GM23338 (cell line): ENCODE results near the gene DDB1. TPM values are rescaled to one million over a fixed set of nuclear protein-coding genes. Genes with fewer than 3 reads are reported as not detected.

Experiments used
- ATAC-seq: fragments of 200-7000 bp; cut with Tn5 transposase; 3 replicates; pipeline ENCODE4 v1.9.1; 2020
- DNase-seq: peaks from one replicate; pipeline ENCODE4 v3.0.0-alpha.2; 2015; ENCODE audit warnings: low spot score
- H2AFZ ChIP-seq: fragments of 200-600 bp; sonication (generic); 2 replicates; pipeline ENCODE4 v1.8.0; 2016; ENCODE audit warnings: antibody characterized with exemption, mild to moderate bottlenecking, moderate library complexity
- H3F3A ChIP-seq: fragments of 200-600 bp; sonication (generic); replicated peaks from 2 replicates; pipeline ENCODE4 v1.8.0; 2017; ENCODE audit warnings: antibody characterized with exemption, mixed run types, low read depth
- H3K27ac ChIP-seq: fragments of 200-600 bp; sonication (generic); 2 replicates; pipeline ENCODE4 v1.6.1; 2016; ENCODE audit warnings: low read depth
- H3K27me3 ChIP-seq: fragments of 200-600 bp; sonication (generic); 2 replicates; pipeline ENCODE4 v1.8.0; 2016; ENCODE audit warnings: mild to moderate bottlenecking, mixed run types, moderate library complexity; ENCODE audit not compliant: insufficient read depth
- H3K36me3 ChIP-seq: fragments of 200-600 bp; sonication (generic); 2 replicates; pipeline ENCODE4 v1.8.0; 2016; ENCODE audit warnings: mild to moderate bottlenecking; ENCODE audit not compliant: insufficient read depth
- H3K4me1 ChIP-seq: fragments of 200-600 bp; sonication (generic); 2 replicates; pipeline ENCODE4 v1.8.0; 2016; ENCODE audit warnings: mild to moderate bottlenecking, moderate library complexity; ENCODE audit not compliant: insufficient read depth
- H3K4me2 ChIP-seq: fragments of 200-600 bp; sonication (generic); 2 replicates; pipeline ENCODE4 v1.7.1; 2017; ENCODE audit warnings: mixed run types
- H3K4me3 ChIP-seq: fragments of 200-600 bp; sonication (generic); 2 replicates; pipeline ENCODE4 v1.6.1; 2016; ENCODE audit warnings: mixed run types
- H3K79me2 ChIP-seq: fragments of 200-600 bp; sonication (generic); replicated peaks from 2 replicates; pipeline ENCODE4 v1.8.0; 2017; ENCODE audit warnings: mild to moderate bottlenecking; ENCODE audit not compliant: insufficient read depth
- H3K9me2 ChIP-seq: fragments of 200-600 bp; sonication (generic); 2 replicates; pipeline ENCODE4 v1.8.0; 2017; ENCODE audit not compliant: insufficient read depth
- H4K20me1 ChIP-seq: fragments of 200-600 bp; sonication (generic); replicated peaks from 2 replicates; pipeline ENCODE4 v1.8.0; 2017; ENCODE audit warnings: mild to moderate bottlenecking; ENCODE audit not compliant: insufficient read depth
- H3K27ac Mint-ChIP-seq: 2 replicates; pipeline ENCODE4 v1.8.0; 2020; ENCODE audit warnings: inconsistent platforms, mild to moderate bottlenecking, moderate library complexity, mixed read lengths
- H3K27me3 Mint-ChIP-seq: 3 replicates; pipeline ENCODE4 v1.8.0; 2022; ENCODE audit warnings: low read depth, mild to moderate bottlenecking, moderate library complexity, mixed read lengths, inconsistent platforms; ENCODE audit not compliant: insufficient read depth, poor library complexity
- H3K36me3 Mint-ChIP-seq: 3 replicates; pipeline ENCODE4 v1.8.0; 2021; ENCODE audit warnings: low read depth, mild to moderate bottlenecking, inconsistent platforms, moderate library complexity, mixed read lengths
- H3K4me1 Mint-ChIP-seq: 3 replicates; pipeline ENCODE4 v1.8.0; 2020; ENCODE audit warnings: mild to moderate bottlenecking, inconsistent platforms, mixed read lengths
- H3K4me3 Mint-ChIP-seq: 3 replicates; pipeline ENCODE4 v1.8.0; 2021; ENCODE audit warnings: moderate library complexity, mild to moderate bottlenecking, inconsistent platforms, mixed read lengths
- H3K9me3 Mint-ChIP-seq: 3 replicates; pipeline ENCODE4 v1.8.0; 2020; ENCODE audit warnings: moderate library complexity, mild to moderate bottlenecking, inconsistent platforms, mixed read lengths
- CREB1 ChIP-seq: fragments of 250-450 bp; sonication (Bioruptor Pico); IDR thresholded peaks from 2 replicates; pipeline ENCODE4 v1.5.0; 2020; ENCODE audit warnings: low read depth, mild to moderate bottlenecking, moderate library complexity
- CTCF ChIP-seq, 2 experiments: fragments of 200-600 bp in 1 of 2; sonication (generic) in 1 of 2; conservative IDR thresholded peaks; 2 replicates each; pipeline versions ENCODE4 v1.5.1 to v1.6.1; 2016 to 2017; ENCODE audit warnings: antibody characterized with exemption in 2 of 2, low read depth in 2 of 2, mild to moderate bottlenecking in 2 of 2, moderate library complexity in 1 of 2
- EZH2phosphoT487 ChIP-seq: fragments of 200-600 bp; sonication (generic); IDR thresholded peaks from one replicate; pipeline ENCODE4 v1.8.1; 2018; ENCODE audit warnings: antibody characterized with exemption; ENCODE audit not compliant: unreplicated experiment
- JUNB ChIP-seq: IDR thresholded peaks from one replicate; pipeline ENCODE4 v1.6.1; 2016; ENCODE audit warnings: antibody characterized with exemption; ENCODE audit not compliant: unreplicated experiment
- POLR2AphosphoS5 ChIP-seq: IDR thresholded peaks from 2 replicates; pipeline ENCODE4 v1.6.1; 2016; ENCODE audit warnings: antibody characterized with exemption, low read depth
- REST ChIP-seq: IDR thresholded peaks from one replicate; pipeline ENCODE4 v1.6.1; 2018; ENCODE audit warnings: antibody characterized with exemption; ENCODE audit not compliant: unreplicated experiment
- ZNF114 ChIP-seq: fragments of 250-450 bp; sonication (Bioruptor Pico); IDR thresholded peaks from 2 replicates; pipeline ENCODE4 v1.5.0; 2020; ENCODE audit warnings: mild to moderate bottlenecking, moderate library complexity
- ZNF331 ChIP-seq: fragments of 250-450 bp; sonication (Bioruptor Pico); IDR thresholded peaks from 2 replicates; pipeline ENCODE4 v1.5.0; 2020; ENCODE audit warnings: low read depth, mild to moderate bottlenecking, moderate library complexity
- ZNF462 ChIP-seq: fragments of 250-450 bp; sonication (Bioruptor Pico); IDR thresholded peaks from 2 replicates; pipeline ENCODE4 v1.5.0; 2020; ENCODE audit warnings: mild to moderate bottlenecking, moderate library complexity
- polyA plus RNA-seq: library from polyadenylated mRNA; unstranded; fragments of >200 nt; fragmentation: Nextera tagmentation; extraction: Ambion mirVana; gene quantifications from 2 replicates; pipeline ENCODE4 v1.2.1, GENCODE V29; 2016
- total RNA-seq: library from RNA; depleted of rRNA; stranded (reverse); fragments of >200 nt; shearing (Covaris generic); gene quantifications from 2 replicates; pipeline ENCODE4 v1.2.3, GENCODE V29; 2014

The DDB1 gene
- total and polyA plus RNA-seq, 2 experiments from 2014 or later, result 102 to 282 TPM

- H3K36me3 Mint-ChIP-seq, result peaks cover 56% of the 10 kb centered on the region
- TF ChIP-seq EZH2phosphoT487, result no peak
- TF ChIP-seq POLR2AphosphoS5, result no peak
- no peak for TF ChIP-seq ZNF114
- H3K4me1 Mint-ChIP-seq, result peaks cover 23% of the 10 kb centered on the region
- H3K27me3 ChIP-seq, result peaks cover 11% of the 10 kb centered on the region
- no peak overlapping the region; the same call in 2 of the 3 replicates for H3K4me3 Mint-ChIP-seq
- H3K27ac ChIP-seq, result peak overlapping the region; percentile 18; the same call in 1 of the 2 replicates
- no peak overlapping the region for H2AFZ ChIP-seq
- no peaks in the 10 kb centered on the region for H3K9me2 ChIP-seq
- peaks cover 31% of the 10 kb centered on the region for H3K36me3 ChIP-seq
- H3K4me1 ChIP-seq, result peaks cover 9% of the 10 kb centered on the region
- ATAC-seq (no peak), DNase-seq (no peak)
- peaks cover 9% of the 10 kb centered on the region for H3F3A ChIP-seq
- peaks cover 6% of the 10 kb centered on the region; the same call in 1 of the 2 replicates for H4K20me1 ChIP-seq
- H3K9me3 Mint-ChIP-seq, result no peaks in the 10 kb centered on the region; the same call in 2 of the 3 replicates
- H3K4me3 ChIP-seq, result no peak overlapping the region
- H3K79me2 ChIP-seq, result peaks cover 10% of the 10 kb centered on the region
- H3K27me3 Mint-ChIP-seq, result peaks cover 17% of the 10 kb centered on the region
- H3K4me2 ChIP-seq, result no peak overlapping the region
- H3K27ac Mint-ChIP-seq, result peak overlapping the region; percentile 7; the same call in 1 of the 2 replicates
These were observed 35.2 kb downstream of the DDB1 start for GRCh38 chr11:61297746-61298145.

- DNase-seq, result no peak
- no peak for TF ChIP-seq JUNB
- no peak for TF ChIP-seq POLR2AphosphoS5
- no peak for TF ChIP-seq CREB1 (CRISPR knock-in tag)
- no peak for TF ChIP-seq REST
- TF ChIP-seq ZNF462, result no peak
- TF ChIP-seq ZNF331, result no peak
- TF ChIP-seq EZH2phosphoT487, result no peak
- TF ChIP-seq CTCF (conservative IDR thresholded peaks at IDR 0.05; ENCODE audit: low read depth in 2 of 2), result no peak
These were observed 35.6 kb downstream of the DDB1 start for GRCh38 chr11:61297341-61297740.

More at GRCh38 chr11:61297341-61297740, 35.6 kb downstream of the DDB1 start:
- peaks cover 27% of the 10 kb centered on the region for H3K36me3 ChIP-seq
- no peaks in the 10 kb centered on the region; the same call in 2 of the 3 replicates for H3K9me3 Mint-ChIP-seq
- peaks cover 52% of the 10 kb centered on the region for H3K36me3 Mint-ChIP-seq
- H3K79me2 ChIP-seq, result peaks cover 14% of the 10 kb centered on the region
- peaks cover 11% of the 10 kb centered on the region for H3K27me3 ChIP-seq
- no peak for ATAC-seq
- peaks cover 20% of the 10 kb centered on the region for H3K27me3 Mint-ChIP-seq
- peak overlapping the region; percentile 6; the same call in 1 of the 3 replicates for H3K4me3 Mint-ChIP-seq
- H3F3A ChIP-seq, result peaks cover 9% of the 10 kb centered on the region
- H3K27ac Mint-ChIP-seq, result peak overlapping the region; percentile 7; the same call in 1 of the 2 replicates
- H3K27ac ChIP-seq, result peak overlapping the region; percentile 18; the same call in 1 of the 2 replicates
- H3K4me1 Mint-ChIP-seq, result peaks cover 23% of the 10 kb centered on the region
- no peak overlapping the region for H3K4me3 ChIP-seq
- no peak overlapping the region for H2AFZ ChIP-seq
- no peaks in the 10 kb centered on the region for H3K9me2 ChIP-seq
- H4K20me1 ChIP-seq, result peaks cover 6% of the 10 kb centered on the region; the same call in 1 of the 2 replicates
- H3K4me2 ChIP-seq, result no peak overlapping the region
- H3K4me1 ChIP-seq, result peaks cover 9% of the 10 kb centered on the region
